GM12874 (cell line): ENCODE data around the gene PTRH1.

ENCODE experiments used
- TF ChIP-seq, protein P1 (sequence below): IDR thresholded peaks from 2 replicates; pipeline ENCODE4 v1.5.1; 2011; ENCODE audit warnings: low read depth, mild to moderate bottlenecking, control low read depth, low read length, moderate library complexity; ENCODE audit not compliant: insufficient read depth

The PTRH1 gene

DNA sequence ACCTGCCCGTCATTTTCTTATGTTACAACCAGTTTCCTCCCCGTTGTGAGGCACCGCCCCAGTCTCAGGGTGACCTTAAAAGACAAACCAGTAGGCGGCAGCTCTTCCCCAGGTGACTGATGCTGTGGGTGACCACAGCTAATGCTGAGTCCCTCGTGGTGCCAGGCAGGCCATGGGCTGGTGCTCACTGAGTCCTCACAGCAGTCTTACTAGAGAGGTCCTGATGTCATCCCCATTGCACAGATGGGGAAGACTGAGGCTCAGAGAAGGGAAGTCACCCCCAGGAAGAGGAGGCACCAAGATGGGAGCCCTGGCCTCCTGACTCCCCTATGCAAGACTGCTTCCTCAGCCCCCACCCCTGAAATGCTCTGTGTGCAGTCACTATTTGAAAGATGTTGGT, 7.7 kb downstream of the PTRH1 start:
- TF ChIP-seq, protein P1, sequence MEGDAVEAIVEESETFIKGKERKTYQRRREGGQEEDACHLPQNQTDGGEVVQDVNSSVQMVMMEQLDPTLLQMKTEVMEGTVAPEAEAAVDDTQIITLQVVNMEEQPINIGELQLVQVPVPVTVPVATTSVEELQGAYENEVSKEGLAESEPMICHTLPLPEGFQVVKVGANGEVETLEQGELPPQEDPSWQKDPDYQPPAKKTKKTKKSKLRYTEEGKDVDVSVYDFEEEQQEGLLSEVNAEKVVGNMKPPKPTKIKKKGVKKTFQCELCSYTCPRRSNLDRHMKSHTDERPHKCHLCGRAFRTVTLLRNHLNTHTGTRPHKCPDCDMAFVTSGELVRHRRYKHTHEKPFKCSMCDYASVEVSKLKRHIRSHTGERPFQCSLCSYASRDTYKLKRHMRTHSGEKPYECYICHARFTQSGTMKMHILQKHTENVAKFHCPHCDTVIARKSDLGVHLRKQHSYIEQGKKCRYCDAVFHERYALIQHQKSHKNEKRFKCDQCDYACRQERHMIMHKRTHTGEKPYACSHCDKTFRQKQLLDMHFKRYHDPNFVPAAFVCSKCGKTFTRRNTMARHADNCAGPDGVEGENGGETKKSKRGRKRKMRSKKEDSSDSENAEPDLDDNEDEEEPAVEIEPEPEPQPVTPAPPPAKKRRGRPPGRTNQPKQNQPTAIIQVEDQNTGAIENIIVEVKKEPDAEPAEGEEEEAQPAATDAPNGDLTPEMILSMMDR: peak; percentile 29; the same call in 1 of the 2 replicates

- TF ChIP-seq, protein P1: no peak
Measured at GRCh38 chr9:127706836-127707241, 8.6 kb downstream of the PTRH1 start, which contains the start of gene CFAP157. TSS of gene CFAP157 (plus strand) at chr9:127706988. CDS start at chr9:127707032, 44 bp downstream.

GRCh38 chr9:127705577-127706379, 9.7 kb downstream of the PTRH1 start:
- TF ChIP-seq, protein P1: no peak

GRCh38 chr9:127703289-127703946, 12.0 kb downstream of the PTRH1 start:
- TF ChIP-seq, protein P1: no peak

DNA sequence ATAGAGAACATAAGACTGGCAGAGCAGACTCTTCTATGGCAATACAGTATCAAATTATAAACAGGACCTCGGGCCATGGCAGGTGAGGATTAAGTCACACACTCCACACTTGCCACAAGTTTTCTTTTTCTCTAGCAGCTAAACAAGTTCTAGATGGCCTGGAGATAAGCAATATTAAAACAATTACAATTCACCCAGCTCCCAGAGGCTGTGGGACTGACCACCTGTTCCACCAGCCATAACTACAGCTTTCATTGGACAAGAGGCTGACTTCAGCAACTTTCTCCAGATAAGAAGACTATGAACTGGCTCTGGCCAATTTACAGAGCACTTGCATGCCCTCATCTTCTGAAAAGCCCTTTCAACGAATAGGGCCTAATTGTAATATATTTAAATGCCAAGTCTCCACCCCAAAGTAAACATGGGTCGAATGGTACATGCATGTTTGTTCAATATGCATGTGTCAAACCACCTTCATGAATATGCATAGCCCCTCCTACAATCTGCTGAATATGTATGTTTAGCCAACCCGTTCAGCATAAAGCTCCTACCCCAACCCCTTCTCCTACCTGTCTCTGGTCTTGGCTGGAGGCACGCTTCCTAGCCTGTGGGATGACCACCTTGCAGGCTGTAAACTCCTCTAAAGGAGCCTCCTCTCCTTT, 14.7 kb downstream of the PTRH1 start:
- TF ChIP-seq, protein P1: no peak

DNA sequence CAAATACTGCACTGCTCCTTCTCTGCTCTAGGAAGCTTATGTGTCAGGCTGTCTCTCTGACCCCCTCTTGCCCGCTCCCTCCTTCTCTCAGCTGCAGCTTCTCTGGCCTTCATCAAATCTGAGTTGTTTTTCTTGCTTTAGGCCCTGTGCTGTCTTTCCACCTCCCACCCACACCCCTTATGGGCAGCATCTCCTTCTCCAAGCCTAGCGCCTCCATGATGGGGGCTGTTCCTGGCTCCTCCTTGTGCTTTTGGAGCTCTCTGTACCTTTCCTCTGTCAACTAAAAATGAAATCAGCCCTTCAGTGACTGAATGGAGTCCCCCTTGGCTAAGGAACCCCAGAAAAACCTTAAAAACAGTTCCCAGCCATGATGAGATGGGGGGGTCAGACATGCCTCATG, 15.3 kb downstream of the PTRH1 start:
- TF ChIP-seq, protein P1: no peak
